ENCODE results near the gene ARHGEF17. TPM values are rescaled to one million over a fixed set of nuclear protein-coding genes. Genes with fewer than 3 reads are reported as not detected.
"Not testable (repeated sequence)": the region's sequence is repeated elsewhere in the genome, so short reads cannot be mapped to it uniquely, and the experiment has no call there.

ARHGEF17 gene
- total and polyA plus RNA-seq, 2 of the 13 experiments (the other 11 are each of a cell fraction or from before 2014, with no cell fraction given), result 10.7 to 28.8 TPM

DNA sequence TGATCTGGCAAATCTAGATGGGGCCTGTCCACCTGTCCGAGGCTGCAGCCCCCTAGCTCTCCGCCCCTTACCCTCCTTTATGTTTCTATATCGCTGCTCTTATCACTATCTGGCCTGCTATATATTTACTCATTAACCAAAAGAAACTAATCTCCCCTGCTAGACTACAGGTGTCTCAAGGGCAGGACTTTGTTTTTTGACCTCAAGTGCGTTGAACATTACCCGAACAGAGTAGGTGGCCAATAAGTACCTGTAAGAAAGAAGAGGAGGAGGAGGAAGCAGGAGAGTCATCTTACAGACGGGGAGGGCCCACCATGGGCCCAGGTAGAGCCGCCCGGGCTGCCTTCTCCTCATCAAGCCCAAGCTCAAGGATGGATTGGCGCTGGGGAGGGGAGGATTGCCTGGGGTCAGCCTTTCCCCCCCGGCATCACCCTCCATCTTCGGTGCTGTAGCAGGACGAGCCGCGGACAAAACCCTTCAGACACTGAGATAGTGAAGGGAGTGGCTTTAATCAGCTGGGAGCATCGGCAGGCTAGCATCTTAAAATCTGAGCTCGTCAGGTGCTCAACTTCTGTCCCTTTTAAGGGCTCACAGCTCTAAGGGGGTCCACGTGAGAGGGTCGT lies 37.1 kb upstream of the ARHGEF17 start:
- no peak for ATAC-seq
- Histone ChIP-seq H4K20me1 (ENCODE audit: insufficient read depth, low read length) (no peaks in the 10 kb centered on the region), H3K4me2 (ENCODE audit: low read depth, low read length) (peak overlapping the region; percentile 59), H3K36me3 (replicated peaks in 1 of 2; ENCODE audit: control insufficient read depth in 1 of 2, insufficient read depth in 2 of 2, low read length in 2 of 2) (no peaks in the 10 kb centered on the region), H3K9ac (ENCODE audit: insufficient read depth, low read depth, low read length) (no peak overlapping the region), H3K4me1 (ENCODE audit: insufficient read depth, low read length) (peaks cover 50% of the 10 kb centered on the region), H2AFZ (ENCODE audit: low read length) (no peak overlapping the region), H3K27ac (ENCODE audit: extremely low read length, insufficient read depth, low read length) (no peak overlapping the region), H3K79me2 (ENCODE audit: insufficient read depth, low read length) (no peaks in the 10 kb centered on the region), H3K9me3 (ENCODE audit: low read length) (no peaks in the 10 kb centered on the region), H3K27me3 (ENCODE audit: control insufficient read depth in 1 of 2, insufficient read depth in 2 of 2, low read length in 2 of 2) (peaks cover 7 to 50% of the 10 kb centered on the region in 2 experiments; a peak in 4 of 5 replicates), H3K4me3 (replicated peaks in 1 of 3; ENCODE audit: insufficient read depth in 1 of 3, low read depth in 2 of 3, low read length in 3 of 3) (peak overlapping the region in 1 of 3 experiments; percentile 45; a peak in 1 of 6 replicates)
- CTCF ChIA-PET (ENCODE audit: low intra/inter-chr PET ratio, low total read pairs), result no interaction called here
- BruUV-seq (replicated peaks), result no TSS peak
- TF ChIP-seq HNF4A (CRISPR knock-in tag; IDR thresholded peaks at IDR 0.05) (peak; percentile 8; the same call in 1 of the 2 replicates), RFXAP (CRISPR knock-in tag; IDR thresholded peaks at IDR 0.05; ENCODE audit: borderline replicate concordance) (no peak), ISL2 (CRISPR knock-in tag; IDR thresholded peaks at IDR 0.05) (no peak)
- TF ChIP-seq, protein P1, sequence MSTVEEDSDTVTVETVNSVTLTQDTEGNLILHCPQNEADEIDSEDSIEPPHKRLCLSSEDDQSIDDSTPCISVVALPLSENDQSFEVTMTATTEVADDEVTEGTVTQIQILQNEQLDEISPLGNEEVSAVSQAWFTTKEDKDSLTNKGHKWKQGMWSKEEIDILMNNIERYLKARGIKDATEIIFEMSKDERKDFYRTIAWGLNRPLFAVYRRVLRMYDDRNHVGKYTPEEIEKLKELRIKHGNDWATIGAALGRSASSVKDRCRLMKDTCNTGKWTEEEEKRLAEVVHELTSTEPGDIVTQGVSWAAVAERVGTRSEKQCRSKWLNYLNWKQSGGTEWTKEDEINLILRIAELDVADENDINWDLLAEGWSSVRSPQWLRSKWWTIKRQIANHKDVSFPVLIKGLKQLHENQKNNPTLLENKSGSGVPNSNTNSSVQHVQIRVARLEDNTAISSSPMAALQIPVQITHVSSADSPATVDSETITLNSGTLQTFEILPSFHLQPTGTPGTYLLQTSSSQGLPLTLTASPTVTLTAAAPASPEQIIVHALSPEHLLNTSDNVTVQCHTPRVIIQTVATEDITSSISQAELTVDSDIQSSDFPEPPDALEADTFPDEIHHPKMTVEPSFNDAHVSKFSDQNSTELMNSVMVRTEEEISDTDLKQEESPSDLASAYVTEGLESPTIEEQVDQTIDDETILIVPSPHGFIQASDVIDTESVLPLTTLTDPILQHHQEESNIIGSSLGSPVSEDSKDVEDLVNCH (CRISPR knock-in tag; IDR thresholded peaks at IDR 0.05), result no peak
- DNase-seq (ENCODE audit: low spot score), result no peak
- in situ Hi-C loops (cut with HindIII; ENCODE audit: extremely low pct_ligation_motif_present, low pct_unique_long_range_greater_than_20kb), result no loop called here
- POLR2A ChIA-PET, result no interaction called here
- 4% methylated on average over 8 of the region's 18 CpGs for WGBS (ENCODE audit: low lambda C conversion rate)
- intact Hi-C loops (cut with micrococcal nuclease; ENCODE audit: unreplicated experiment), result no loop called here
- FAIRE-seq, result no peak

DNA sequence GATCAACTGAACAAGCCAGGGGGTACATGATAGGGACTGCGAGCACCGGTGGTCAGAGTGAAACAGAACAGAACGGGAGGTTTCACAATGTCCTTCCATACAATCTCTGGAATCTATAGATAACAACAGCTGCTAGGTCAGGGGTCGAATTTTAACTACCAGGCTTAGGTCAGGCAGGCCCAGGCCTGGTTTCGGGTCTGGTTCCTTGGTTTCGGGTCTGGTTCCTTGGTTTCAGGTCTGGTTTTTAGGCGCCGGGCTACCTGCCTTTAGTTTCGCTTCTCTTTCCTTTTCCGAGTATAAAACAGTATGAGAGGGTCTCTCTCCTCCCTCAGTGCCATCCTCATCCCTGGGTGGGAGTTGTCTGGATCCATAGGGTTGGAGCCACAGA lies 36.6 kb upstream of the ARHGEF17 start:
- BruUV-seq (replicated peaks); FAIRE-seq; DNase-seq (ENCODE audit: low spot score); H3K9me3 ChIP-seq (ENCODE audit: low read length); intact Hi-C loops (cut with micrococcal nuclease; ENCODE audit: unreplicated experiment); H3K36me3 ChIP-seq (replicated peaks in 1 of 2; ENCODE audit: control insufficient read depth in 1 of 2, insufficient read depth in 2 of 2, low read length in 2 of 2); in situ Hi-C loops (cut with HindIII; ENCODE audit: extremely low pct_ligation_motif_present, low pct_unique_long_range_greater_than_20kb); H2AFZ ChIP-seq (ENCODE audit: low read length); ATAC-seq; H3K27ac ChIP-seq (ENCODE audit: extremely low read length, insufficient read depth, low read length); H3K9ac ChIP-seq (ENCODE audit: insufficient read depth, low read depth, low read length); CTCF ChIA-PET (ENCODE audit: low intra/inter-chr PET ratio, low total read pairs); H3K79me2 ChIP-seq (ENCODE audit: insufficient read depth, low read length); H4K20me1 ChIP-seq (ENCODE audit: insufficient read depth, low read length); POLR2A ChIA-PET: not testable (repeated sequence)
- Histone ChIP-seq H3K4me3 (replicated peaks in 1 of 3; ENCODE audit: insufficient read depth in 1 of 3, low read depth in 2 of 3, low read length in 3 of 3) (peak overlapping the region in 1 of 3 experiments; percentile 45; a peak in 1 of 6 replicates), H3K4me1 (ENCODE audit: insufficient read depth, low read length) (peaks cover 50% of the 10 kb centered on the region), H3K27me3 (ENCODE audit: control insufficient read depth in 1 of 2, insufficient read depth in 2 of 2, low read length in 2 of 2) (peaks cover 7 to 45% of the 10 kb centered on the region in 2 experiments; a peak in 4 of 5 replicates), H3K4me2 (ENCODE audit: low read depth, low read length) (peak overlapping the region; percentile 59)
- 33% methylated on average over 9 of the region's 10 CpGs for WGBS (ENCODE audit: low lambda C conversion rate)
- peak; percentile 12; the same call in 1 of the 2 replicates for TF ChIP-seq ZFX (CRISPR knock-in tag; IDR thresholded peaks at IDR 0.05; ENCODE audit: low read depth)

All from HepG2 (cell line).